NK-92 treated with Interleukin-12 subunit alpha and Interleukin-12 subunit beta, amount 100 ng/mL, for 24 hours (cell line): ENCODE data around the gene MSH6.

ENCODE experiments used
- DNase-seq: peaks from one replicate; lab custom pipeline; 2025; lab: John Stamatoyannopoulos, UW

MSH6 gene

DNA sequence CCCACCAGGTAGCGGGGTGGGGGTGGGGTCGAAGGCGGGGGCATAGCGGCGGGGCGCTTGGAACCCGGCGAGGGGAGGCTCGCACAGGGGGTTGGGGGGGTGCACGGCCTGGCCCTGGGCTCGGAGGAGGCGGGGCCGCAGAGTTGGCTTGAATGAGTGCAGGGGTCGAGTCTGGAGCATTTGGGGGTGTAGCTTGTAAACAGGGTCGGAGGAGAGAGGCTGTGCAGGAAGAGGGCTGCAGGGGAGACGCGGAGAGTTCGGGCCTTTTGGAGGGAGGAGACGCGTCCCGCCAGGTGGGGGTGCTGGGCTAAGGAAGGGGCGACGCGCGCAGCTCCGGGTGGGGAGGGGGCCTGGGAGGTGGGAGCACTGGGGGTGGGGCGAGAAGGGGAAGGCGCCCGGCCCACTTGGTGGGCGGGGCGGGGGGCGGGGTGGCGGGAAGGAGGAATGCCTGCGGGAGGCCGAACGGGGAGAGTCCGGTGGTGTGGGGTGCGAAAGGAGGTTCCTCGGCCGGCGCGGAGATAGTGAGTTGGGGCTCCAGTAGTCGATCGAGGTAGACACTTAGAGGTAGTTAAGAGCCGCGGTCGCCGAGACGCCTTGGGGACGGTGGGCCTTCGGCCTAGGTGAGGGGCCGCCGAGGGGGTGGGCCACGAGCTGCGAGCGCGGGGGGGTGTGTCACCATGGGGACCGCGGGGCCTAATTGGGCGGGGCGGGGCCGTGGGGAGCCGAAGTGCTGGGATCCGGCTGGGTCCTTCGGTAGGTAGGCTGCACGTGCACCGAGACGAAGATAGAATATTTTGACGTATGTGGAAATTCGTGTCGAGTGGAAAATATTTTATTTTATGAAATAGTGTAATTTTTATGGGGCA, 774 bp downstream of the MSH6 start:
- peak; percentile 27 for DNase-seq

DNA sequence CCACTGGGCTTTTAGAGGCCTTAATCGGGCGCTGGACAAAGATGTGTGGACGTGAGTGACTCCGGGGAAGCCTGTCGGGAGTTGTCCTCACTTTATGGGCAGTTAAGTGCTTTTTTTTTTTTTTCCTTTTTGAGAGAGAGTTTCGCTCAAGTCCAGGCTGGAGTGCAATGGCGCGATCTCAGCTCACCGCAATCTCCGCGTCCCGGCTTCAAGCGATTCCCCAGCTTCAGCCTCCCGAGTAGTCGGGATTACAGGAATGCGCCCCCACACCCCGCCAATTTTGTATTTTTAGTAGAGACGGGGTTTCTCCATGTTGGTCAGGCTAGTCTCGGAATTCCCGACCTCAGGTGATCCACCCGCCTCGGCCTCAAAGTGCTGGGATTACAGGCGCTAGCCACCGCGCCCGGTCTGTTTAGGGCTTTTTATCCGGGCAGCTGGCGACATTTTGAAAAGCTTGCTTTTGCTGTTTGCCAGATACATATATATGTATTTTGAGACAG, 1.5 kb downstream of the MSH6 start:
- DNase-seq = no peak

DNA sequence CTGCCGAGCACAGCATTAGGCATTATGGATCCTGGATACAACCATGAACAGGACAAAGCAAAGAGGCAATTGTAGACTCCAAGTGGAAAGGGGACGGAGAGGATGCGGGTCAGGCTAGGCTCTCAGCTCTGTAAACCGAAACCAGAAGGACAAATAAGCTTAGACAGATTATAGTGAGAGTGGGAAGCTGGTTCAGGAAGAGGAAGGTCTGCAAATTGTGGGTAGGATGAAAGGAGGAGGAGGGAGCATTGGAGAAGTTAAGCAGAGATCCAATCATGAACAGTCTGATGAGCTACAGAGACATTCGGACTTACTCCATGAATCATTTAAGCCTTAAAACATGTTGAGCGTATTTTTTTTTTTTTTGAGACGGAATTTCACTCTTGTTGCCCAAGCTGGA, 3.0 kb downstream of the MSH6 start:
- no peak for DNase-seq

DNA sequence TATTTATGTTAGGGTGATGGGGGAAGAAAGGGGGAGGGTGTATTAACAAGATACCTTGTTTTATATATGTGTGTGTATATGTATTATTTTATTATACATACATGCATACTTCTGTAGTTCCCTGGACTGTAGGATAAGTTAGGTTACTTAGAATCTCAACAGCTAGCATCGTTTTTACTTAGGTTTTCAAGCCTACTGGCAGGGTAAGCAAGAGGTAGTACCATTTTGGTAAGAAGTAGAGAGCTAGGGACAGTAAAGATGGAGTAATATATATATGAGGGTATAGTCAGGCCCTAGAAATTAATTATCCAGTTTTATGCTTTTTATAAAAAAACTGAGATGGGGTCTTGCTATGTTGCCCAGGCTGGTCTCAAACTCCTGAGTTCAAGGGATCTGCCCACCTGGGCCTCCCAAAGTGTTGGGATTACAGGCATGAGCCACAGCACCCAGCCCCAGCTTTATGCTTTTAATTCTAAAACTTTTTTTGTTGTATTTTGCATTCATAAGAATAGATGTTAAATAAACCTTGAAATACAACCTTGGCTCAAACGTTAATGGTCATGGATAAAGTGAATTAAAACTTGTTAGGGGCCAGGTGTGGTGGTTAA, 13.2 kb downstream of the MSH6 start:
- no peak for DNase-seq

DNA sequence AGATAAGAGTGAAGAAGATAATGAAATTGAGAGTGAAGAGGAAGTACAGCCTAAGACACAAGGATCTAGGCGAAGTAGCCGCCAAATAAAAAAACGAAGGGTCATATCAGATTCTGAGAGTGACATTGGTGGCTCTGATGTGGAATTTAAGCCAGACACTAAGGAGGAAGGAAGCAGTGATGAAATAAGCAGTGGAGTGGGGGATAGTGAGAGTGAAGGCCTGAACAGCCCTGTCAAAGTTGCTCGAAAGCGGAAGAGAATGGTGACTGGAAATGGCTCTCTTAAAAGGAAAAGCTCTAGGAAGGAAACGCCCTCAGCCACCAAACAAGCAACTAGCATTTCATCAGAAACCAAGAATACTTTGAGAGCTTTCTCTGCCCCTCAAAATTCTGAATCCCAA, 15.7 kb downstream of the MSH6 start:
- no peak for DNase-seq

DNA sequence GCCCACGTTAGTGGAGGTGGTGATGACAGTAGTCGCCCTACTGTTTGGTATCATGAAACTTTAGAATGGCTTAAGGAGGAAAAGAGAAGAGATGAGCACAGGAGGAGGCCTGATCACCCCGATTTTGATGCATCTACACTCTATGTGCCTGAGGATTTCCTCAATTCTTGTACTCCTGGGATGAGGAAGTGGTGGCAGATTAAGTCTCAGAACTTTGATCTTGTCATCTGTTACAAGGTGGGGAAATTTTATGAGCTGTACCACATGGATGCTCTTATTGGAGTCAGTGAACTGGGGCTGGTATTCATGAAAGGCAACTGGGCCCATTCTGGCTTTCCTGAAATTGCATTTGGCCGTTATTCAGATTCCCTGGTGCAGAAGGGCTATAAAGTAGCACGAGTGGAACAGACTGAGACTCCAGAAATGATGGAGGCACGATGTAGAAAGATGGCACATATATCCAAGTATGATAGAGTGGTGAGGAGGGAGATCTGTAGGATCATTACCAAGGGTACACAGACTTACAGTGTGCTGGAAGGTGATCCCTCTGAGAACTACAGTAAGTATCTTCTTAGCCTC, 16.2 kb downstream of the MSH6 start:
- DNase-seq = no peak

DNA sequence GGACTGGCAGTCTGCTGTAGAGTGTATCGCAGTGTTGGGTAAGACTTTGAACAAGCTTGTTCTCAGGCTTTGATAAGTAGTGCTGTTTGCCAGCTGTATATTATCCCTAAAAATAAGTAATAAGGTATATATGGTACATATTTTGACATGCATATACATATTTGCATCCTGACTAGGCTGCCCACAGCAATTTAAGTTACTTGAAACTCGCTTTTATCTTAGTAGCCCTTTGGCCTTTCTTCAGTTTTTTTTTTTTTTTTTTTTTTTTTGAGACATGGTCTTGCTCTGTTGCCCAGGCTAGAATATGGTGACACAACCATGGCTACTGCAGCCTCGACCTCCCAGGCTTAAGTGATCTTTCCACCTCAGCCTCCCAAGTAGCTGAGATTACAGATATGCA, 18.2 kb downstream of the MSH6 start:
- no peak for DNase-seq

DNA sequence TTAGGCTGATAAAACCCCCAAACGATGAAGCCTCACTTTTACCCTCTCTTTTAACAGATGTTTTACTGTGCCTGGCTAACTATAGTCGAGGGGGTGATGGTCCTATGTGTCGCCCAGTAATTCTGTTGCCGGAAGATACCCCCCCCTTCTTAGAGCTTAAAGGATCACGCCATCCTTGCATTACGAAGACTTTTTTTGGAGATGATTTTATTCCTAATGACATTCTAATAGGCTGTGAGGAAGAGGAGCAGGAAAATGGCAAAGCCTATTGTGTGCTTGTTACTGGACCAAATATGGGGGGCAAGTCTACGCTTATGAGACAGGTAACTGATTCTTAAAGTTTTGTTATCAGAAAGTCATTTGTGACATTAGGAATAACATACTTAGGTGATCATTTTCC, 20.4 kb downstream of the MSH6 start:
- no peak for DNase-seq

DNA sequence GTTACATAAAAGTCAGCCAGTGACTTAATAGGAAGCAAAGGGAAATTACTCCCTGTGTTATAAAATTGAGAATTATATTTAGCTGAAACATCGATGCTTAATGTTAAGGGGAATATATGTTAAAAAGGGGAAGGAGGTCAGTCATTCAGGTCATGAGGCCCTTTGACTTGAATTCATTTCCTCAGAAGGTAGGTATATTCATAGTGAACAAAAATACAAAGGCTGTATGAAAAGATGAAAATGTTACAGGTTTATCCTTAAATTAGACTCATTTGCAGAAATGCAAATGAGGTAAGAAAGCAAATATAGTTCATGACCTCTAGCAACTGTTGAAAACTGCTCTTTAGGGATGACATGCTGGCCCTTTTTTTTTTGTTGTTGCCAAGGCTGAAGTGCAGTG, 20.8 kb downstream of the MSH6 start:
- no peak for DNase-seq

DNA sequence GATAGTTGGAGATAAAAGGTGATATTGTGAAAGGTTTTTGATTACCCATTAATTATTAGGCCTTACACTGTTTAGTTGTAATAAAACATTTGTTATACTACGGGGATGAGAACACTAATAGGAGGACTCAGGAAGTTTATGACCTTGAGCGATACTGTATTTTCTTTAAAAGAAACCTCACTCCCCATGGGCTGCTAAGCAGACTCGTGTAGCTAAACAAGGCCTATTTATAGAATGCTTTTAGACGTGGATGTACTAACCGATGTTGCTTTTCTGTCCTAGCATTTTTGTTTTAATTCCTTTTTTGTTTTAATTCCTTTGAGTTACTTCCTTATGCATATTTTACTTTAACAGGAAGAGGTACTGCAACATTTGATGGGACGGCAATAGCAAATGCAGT, 22.9 kb downstream of the MSH6 start:
- DNase-seq = no peak

DNA sequence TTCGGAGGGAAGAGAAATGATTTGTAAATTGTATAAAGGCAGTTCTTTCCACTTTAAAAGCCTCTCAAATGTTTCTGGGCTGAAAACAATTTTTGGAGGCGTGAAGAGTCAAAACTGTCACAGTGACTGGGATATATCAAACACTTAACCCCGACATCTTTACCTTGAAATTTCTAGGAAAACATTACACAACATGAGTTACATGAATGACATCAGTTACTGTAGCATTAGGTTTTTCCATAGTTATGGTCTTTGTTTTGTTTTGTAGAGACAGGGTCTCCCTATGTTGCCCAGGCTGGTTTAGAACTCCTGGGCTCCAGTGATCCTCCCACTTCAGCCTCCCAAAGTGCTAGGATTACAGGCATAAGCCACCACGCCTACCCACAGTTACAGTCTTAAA, 25.7 kb downstream of the MSH6 start:
- DNase-seq = no peak

DNA sequence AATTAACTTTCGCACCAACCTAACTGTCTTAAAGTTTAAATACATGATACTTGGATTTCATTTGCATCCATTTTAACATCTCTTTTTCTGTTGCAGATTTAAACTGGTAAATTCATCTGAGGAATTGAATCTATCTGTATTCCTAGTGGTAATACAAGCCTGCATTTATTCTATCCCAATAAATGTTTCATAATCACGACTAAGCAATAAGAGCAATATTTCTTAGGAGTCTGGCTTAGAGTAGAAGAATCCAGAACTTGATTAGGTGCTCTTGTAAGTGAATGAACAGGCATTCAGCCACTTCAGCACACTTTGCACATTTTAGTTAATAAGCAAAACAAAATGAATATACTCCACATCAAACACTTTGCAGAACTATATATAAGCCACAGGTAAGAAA, 27.0 kb downstream of the MSH6 start:
- DNase-seq = no peak

DNA sequence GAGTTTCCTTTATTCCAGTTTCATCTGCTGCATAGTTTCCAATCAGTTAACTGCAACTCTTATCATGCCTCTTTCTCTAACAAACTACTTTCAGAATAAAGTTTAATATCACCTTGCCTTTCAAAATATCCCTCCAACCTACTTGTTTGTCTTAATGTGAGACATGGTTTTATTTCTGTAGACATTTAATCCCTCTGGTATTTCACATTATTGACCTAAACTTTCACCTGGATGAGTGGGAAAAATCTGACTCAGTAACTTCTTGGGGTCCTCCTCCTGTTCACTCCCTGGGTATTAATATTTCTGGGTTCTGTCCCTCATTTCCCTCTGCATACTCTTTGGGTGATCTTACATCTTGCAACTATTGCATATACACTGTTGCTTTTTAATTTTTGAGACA, 27.9 kb downstream of the MSH6 start:
- DNase-seq = no peak

DNA sequence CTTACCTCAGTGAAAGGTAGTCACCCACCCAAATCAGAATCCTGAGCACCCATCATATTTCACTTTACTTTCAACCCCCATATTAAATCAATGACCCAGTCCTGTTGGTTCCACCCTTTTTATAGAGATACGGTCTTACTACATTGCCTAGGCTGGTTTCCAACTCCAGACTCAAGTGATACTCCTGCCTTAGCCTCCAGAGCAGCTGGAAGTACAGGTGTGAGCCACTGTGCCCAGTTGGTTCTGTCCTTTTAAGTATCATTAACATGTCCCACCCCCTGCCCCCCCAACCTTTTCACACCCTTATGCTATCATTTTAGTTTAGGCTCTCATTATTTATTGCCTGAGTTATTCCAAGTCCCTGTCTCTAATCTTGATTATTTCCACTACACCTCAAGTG, 28.7 kb downstream of the MSH6 start:
- no peak for DNase-seq

DNA sequence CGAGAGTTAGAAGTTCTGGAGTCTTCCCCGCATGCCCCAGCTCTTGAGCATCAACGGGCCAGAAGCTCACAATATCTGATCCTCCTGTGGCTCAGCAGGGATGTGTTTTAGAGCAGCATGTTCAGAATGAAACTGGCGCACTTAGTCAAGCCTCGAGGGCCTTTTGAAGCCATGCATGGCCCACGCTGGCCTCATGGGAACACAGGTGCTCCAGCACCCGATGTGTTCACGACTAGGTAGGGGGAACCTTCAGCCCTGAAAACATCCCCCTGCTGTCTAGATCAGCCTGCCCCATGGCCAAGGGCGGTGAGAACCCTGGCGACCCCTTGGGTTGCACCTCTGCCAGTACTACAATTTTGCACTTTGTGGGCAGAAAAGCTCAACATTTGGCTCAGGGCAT, 32.8 kb downstream of the MSH6 start:
- DNase-seq = no peak

DNA sequence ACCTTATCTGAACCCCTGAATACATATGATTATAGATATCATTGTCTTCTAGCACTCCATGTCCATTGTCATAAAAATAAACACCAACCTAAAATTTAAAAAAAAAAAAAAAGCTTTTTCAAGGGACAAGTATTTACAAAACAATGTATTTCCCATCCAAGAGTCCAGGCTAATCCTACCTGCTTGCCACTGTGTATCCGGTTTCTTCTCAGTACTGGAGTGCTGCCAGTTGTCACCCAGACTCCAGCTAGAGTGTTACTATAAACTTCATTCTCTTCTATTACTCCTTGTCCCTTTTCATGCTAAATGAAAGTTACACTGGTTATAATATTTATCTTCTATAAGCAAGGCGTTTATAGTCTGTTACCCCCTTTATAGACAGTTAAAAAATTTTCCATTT, 35.8 kb downstream of the MSH6 start:
- no peak for DNase-seq

DNA sequence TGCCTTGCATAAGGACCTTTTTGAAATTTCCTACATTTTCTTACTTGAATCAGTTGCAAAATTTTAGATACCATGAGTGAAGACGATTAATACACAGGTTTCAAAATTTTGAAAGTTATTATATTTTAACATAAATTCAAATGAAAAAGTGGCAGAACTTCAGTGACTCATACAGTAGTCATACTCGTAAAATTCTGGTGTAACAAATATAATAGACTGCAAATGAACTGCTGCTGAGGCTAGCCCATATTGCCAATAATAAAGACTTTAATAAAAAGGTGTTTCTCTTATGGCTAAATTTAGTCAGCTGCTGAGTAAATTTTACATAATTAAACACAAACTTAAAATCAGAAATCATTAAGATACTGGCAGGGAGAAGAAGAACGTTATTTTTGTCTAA, 36.9 kb downstream of the MSH6 start:
- no peak for DNase-seq

DNA sequence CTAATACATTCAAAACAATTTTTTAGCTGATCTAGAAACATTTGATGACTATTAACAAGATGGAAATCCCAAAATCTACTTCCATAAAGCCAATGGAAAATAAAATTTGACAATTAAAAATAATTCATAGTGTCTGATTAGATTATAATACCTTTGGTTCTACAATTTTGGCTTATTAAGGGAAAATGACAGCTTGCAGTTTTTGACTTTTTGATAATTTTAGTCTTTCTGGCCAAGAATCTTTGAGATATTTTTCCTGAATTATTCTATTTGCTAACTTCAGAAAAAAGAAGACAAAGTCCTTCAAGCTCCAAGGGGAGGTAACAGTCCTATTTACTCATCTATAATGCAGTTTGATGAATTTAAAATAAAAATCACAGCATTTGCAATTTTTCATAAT, 39.6 kb downstream of the MSH6 start:
- DNase-seq = no peak

DNA sequence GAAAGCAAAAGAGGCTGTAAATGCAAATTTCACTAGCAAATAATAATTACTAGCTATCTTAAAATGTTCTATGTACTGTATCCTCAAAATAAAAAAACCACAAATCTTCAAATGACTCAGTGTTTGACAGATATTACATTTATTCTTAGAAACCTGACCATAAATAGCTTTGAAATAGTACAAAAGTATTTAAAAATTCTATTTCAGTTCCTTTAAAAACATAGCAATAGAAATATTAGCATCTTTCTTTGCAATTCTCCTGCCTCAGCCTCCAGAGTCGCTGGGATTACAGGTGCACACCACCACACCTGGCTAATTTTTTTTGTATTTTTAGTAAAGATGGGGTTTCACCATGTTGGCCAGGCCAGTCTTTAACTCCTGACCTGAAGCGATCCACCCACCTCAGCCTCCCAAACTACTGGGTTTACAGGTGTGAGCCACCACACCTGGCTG, 50.6 kb downstream of the MSH6 start:
- DNase-seq = no peak

DNA sequence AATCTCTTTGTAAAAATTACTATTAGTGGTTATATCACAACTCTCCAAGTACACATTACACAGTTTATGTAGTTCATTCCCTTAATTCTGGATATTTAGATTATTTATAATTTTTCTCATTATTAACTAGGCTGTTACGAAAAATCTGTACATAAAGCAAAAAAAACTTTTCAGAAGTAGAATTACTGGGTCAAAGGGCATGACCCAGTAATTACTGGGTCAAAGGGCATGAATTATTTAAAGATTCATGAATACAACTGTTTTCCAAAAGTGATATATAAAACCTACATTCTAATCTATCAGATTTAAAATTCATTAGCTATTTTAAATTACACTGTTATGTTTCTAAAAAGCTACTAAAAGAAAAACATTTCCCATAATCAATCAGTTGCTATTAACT, 55.3 kb downstream of the MSH6 start:
- no peak for DNase-seq

DNA sequence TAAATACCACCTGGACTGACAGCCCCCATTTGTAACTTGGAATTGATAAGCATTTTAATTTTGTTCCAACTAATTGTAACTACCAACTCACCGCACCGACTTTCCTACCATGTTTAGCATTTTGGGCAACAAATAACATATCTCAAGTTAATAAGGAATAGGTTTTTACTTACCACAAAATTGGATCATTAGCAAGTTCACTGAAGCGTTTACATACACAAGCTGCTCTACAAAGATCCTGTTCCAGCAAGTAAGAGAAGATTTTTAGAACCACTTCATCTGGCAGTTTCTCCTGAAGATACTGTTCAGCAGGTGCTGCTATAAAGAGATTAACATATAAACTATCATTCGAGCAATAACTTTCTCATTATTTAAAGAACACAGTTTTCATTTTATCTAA, 55.7 kb downstream of the MSH6 start:
- DNase-seq = no peak

DNA sequence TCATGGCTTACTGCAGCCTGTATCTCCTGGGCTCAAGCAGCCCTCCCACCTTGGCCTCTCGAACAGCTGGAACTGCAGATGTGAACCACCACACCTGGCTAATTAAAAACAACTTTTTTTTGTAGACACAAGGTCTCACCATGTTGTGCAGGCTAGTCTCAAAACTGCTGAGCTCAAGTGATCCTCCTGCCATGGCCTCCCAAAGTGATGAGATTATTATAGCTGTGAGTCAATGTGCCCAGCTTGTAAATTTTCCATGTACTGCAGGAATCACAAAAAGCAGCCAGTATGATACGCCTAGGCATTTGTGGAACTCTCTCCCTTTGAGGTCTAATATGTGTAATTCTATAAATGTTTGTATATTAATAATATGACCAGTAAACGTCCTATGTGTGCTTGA, 59.9 kb downstream of the MSH6 start:
- no peak for DNase-seq

DNA sequence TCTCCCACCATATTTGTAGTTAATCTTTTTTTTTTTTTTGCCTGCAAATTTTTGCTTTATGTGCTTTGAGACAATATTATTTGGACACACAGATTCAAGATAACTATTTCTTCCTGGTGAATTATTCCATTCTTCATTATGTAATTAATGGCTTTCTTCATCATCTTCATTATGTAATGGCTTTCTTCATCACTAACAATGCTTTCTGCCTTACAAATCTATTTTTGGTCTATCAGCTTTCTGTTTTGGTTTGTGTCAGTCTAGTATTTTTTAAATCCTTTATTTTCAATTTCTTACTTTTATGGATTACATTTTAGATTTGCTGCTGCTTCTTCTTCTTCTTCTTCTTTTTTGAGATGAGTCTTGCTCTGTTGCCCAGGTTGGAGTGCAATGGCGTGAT, 60.5 kb downstream of the MSH6 start:
- DNase-seq = no peak
